Measurements from ENCODE around the gene BDKRB1.

- TF ChIP-seq CTCF (IDR thresholded peaks at IDR 0.05; ENCODE audit: insufficient read depth, low read length, poor library complexity, severe bottlenecking): no peak
- no peak for TF ChIP-seq EZH2phosphoT487 (conservative IDR thresholded peaks at IDR 0.05; ENCODE audit: low read length)
Measured at GRCh38 chr14:96229315-96229714, 26.7 kb upstream of the BDKRB1 start.
